ENCODE results near the gene CFAP300. TPM values are rescaled to one million over a fixed set of nuclear protein-coding genes. Genes with fewer than 3 reads are reported as not detected.

The CFAP300 gene
- total RNA-seq, 1 donor from 2014 or later: 1.7 TPM

DNA sequence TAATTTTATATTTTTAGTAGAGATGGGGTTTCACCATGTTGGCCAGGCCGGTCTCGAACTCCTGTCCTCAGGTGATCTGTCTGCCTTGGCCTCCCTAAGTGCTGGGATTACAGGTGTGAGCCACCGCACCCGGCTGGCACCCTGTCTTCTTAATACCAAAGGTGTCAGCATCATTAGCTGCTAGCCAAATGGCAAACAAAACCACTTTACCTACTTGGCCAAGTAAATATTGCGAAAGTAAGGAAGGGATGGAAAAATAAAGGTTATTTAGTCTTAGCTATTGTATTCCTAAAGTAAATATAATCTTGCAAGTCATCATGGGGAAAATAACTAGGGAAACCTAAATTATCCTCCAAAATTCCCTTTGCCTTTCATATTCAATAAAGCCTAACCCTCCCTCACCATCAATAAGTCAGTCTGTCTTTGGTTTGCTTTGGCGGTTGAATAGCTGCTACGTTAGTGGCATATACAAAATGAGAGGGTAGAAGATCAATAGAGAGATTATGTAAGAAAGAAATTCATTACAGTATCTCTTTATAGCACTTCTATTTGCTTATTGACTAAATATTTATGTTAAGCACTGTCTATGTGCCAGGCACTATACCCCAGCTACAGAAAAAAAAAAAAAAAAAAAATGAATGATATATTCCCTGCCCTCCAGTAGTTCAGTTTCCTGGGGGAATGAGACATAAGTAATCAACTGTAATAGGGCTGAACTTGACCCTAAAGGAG, 40.2 kb upstream of the CFAP300 start:
- H3K4me1 ChIP-seq: peaks cover 26% of the 10 kb centered on the region
- no peaks in the 10 kb centered on the region for H3K9me3 ChIP-seq
- DNase-seq (ENCODE audit: extremely low spot score in 2 of 2): no peak
- no peak for TF ChIP-seq CTCF (IDR thresholded peaks at IDR 0.05)
- no peak for TF ChIP-seq POLR2AphosphoS5 (IDR thresholded peaks at IDR 0.05; ENCODE audit: insufficient read depth in 1 of 2, low read depth in 1 of 2)
- TF ChIP-seq POLR2A (IDR thresholded peaks at IDR 0.05): no peak
- no peak overlapping the region for H3K4me3 ChIP-seq
- no peaks in the 10 kb centered on the region for H3K27me3 ChIP-seq
- intact Hi-C loops (cut with DNase I): loop anchor here (5.0 kb wide), 1 partner anchor 145 kb away; no protein-coding TSS in a partner anchor
- H3K27ac ChIP-seq: no peak overlapping the region
- no peaks in the 10 kb centered on the region for H3K36me3 ChIP-seq

GRCh38 chr11:102007567-102008437, 39.4 kb upstream of the CFAP300 start:
- TF ChIP-seq CTCF (IDR thresholded peaks at IDR 0.05) (peak in 2 of 3 experiments; percentile 43 to 54), POLR2AphosphoS5 (IDR thresholded peaks at IDR 0.05; ENCODE audit: insufficient read depth in 1 of 2, low read depth in 1 of 2) (peak in 1 of 2 donors; percentile 67), POLR2A (IDR thresholded peaks at IDR 0.05) (no peak)
- no peaks in the 10 kb centered on the region for H3K27me3 ChIP-seq
- intact Hi-C loops (cut with DNase I): loop anchor here (5.0 kb wide), 1 partner anchor 146 kb away; no protein-coding TSS in a partner anchor
- H3K4me1 ChIP-seq: peaks cover 26% of the 10 kb centered on the region
- DNase-seq (ENCODE audit: extremely low spot score in 2 of 2): no peak
- H3K27ac ChIP-seq: no peak overlapping the region
- H3K36me3 ChIP-seq: no peaks in the 10 kb centered on the region
- H3K4me3 ChIP-seq: no peak overlapping the region
- H3K9me3 ChIP-seq: no peaks in the 10 kb centered on the region

DNA sequence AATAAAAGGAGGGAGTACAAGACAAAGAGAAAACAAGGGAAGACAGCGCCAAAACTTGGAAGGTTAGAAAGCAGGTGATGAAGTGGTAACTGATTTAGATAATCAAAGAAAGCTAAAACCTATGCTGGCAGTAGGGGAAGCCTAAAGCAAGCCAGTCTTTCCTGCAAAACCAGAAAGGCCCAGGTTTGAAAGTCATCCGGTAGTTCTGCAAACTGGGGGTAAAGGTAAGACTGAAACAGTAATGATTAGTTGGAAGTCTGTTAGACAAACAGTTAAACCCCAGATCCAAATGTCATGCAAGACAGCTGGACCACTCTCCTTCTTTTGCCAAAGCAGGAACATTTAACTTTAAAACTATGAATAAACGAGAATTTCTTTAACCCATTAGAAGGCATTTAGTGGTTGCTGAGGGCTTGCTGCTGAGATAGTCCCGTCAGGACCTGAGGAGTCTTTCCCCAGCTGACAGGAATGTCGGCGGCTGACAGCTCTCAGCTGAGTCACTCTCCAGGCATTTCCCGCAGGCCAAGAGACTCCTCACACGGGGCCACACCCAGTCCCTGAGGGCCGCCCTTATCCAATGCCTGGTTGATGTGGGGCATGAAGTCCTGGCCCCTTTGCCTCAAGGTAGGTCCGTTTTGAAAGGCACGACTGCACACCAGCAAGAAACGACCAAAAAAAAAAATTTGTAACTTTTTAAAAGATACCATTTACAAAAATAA, 36.3 kb upstream of the CFAP300 start:
- TF ChIP-seq POLR2AphosphoS5 (IDR thresholded peaks at IDR 0.05; ENCODE audit: insufficient read depth in 1 of 2, low read depth in 1 of 2) (no peak), POLR2A (IDR thresholded peaks at IDR 0.05) (no peak), CTCF (IDR thresholded peaks at IDR 0.05) (no peak)
- H3K4me1 ChIP-seq: peaks cover 15% of the 10 kb centered on the region
- no peak for DNase-seq (ENCODE audit: extremely low spot score in 2 of 2)
- no peaks in the 10 kb centered on the region for H3K9me3 ChIP-seq
- H3K36me3 ChIP-seq: no peaks in the 10 kb centered on the region
- intact Hi-C loops (cut with DNase I): no loop called here
- H3K4me3 ChIP-seq: no peak overlapping the region
- no peak overlapping the region for H3K27ac ChIP-seq
- H3K27me3 ChIP-seq: no peaks in the 10 kb centered on the region

GRCh38 chr11:102012946-102013345, 34.3 kb upstream of the CFAP300 start:
- no peaks in the 10 kb centered on the region for H3K9me3 ChIP-seq
- DNase-seq (ENCODE audit: extremely low spot score in 2 of 2): no peak
- no peak for TF ChIP-seq CTCF (IDR thresholded peaks at IDR 0.05)
- TF ChIP-seq POLR2AphosphoS5 (IDR thresholded peaks at IDR 0.05; ENCODE audit: insufficient read depth in 1 of 2, low read depth in 1 of 2): no peak
- TF ChIP-seq POLR2A (IDR thresholded peaks at IDR 0.05): no peak
- intact Hi-C loops (cut with DNase I): no loop called here
- no peaks in the 10 kb centered on the region for H3K36me3 ChIP-seq
- H3K4me1 ChIP-seq: peaks cover 12% of the 10 kb centered on the region
- H3K4me3 ChIP-seq: no peak overlapping the region
- H3K27ac ChIP-seq: no peak overlapping the region
- no peaks in the 10 kb centered on the region for H3K27me3 ChIP-seq
